GM10248 (cell line): Measurements from ENCODE around the gene XYLT1.

Experiments used
- CTCF ChIA-PET: fragments of 300-600 bp; sonication (Branson Sonifier 250); formaldehyde crosslinking; extraction: SDS; loops from one replicate; lab custom pipeline; 2021; ENCODE audit warnings: antibody characterized with exemption; lab: Yijun Ruan, JAX
- POLR2A ChIA-PET: fragments of 350-650 bp; sonication (Branson Sonifier 250); formaldehyde crosslinking; extraction: SDS; loops from one replicate; lab custom pipeline; 2020; ENCODE audit warnings: antibody characterized with exemption; lab: Yijun Ruan, JAX
- DNase-seq: peaks from one replicate; pipeline ENCODE4 v3.0.0; 2012; ENCODE audit errors: extremely low spot score
- CTCF ChIP-seq: IDR thresholded peaks from 2 replicates; pipeline ENCODE4 v1.5.1; 2012; ENCODE audit warnings: mild to moderate bottlenecking, low read depth; ENCODE audit errors: extremely low read depth, missing control alignments, control extremely low read depth

The XYLT1 gene

GRCh38 chr16:17453364-17454038, 17.3 kb downstream of the XYLT1 start:
- no peak for DNase-seq
- ChIA-PET POLR2A (interaction anchor here (0.6 kb wide), 2 partner anchors 82 to 318 kb away, joined by 4 to 5 read pairs; no protein-coding TSS in a partner anchor), CTCF (interaction anchor here (1.0 to 2.9 kb wide), 3 partner anchors 9 to 21 kb away, joined by 4 to 11 read pairs (median 5); no protein-coding TSS in a partner anchor)
- no peak for TF ChIP-seq CTCF

- no peak for DNase-seq
- no peak for TF ChIP-seq CTCF
- ChIA-PET CTCF (interaction anchor here (1.0 kb wide), 1 partner anchor 22 kb away, joined by 4 read pairs; no protein-coding TSS in a partner anchor), POLR2A (no interaction called here)
Observed at GRCh38 chr16:17452922-17453321, 17.8 kb downstream of the XYLT1 start.

- POLR2A ChIA-PET = no interaction called here
- TF ChIP-seq CTCF = no peak
- DNase-seq = peak; percentile 40
- CTCF ChIA-PET = interaction anchor here (0.5 to 1.2 kb wide), 3 partner anchors 8 to 18 kb away, joined by 3 read pairs; no protein-coding TSS in a partner anchor
Observed at GRCh38 chr16:17451843-17452242, 18.9 kb downstream of the XYLT1 start.

GRCh38 chr16:17450291-17450690, 20.5 kb downstream of the XYLT1 start:
- CTCF ChIA-PET = interaction anchor here (0.9 to 1.8 kb wide), 8 partner anchors 10 to 148 kb away, joined by 3 to 10 read pairs (median 4); no protein-coding TSS in a partner anchor

GRCh38 chr16:17448640-17449638, 21.8 kb downstream of the XYLT1 start:
- no peak for TF ChIP-seq CTCF
- POLR2A ChIA-PET = interaction anchor here (0.6 to 0.7 kb wide), 3 partner anchors 16 to 273 kb away, joined by 3 to 4 read pairs (median 3); no protein-coding TSS in a partner anchor
- CTCF ChIA-PET = interaction anchor here (0.9 to 1.8 kb wide), 12 partner anchors 9 to 147 kb away, joined by 3 to 10 read pairs (median 4); no protein-coding TSS in a partner anchor
- peak; percentile 50 for DNase-seq

More at GRCh38 chr16:17450291-17450690, 20.5 kb downstream of the XYLT1 start:
- POLR2A ChIA-PET = interaction anchor here (0.7 kb wide), 1 partner anchor 168 kb away, joined by 3 read pairs; no protein-coding TSS in a partner anchor
- DNase-seq = no peak
- TF ChIP-seq CTCF = no peak
